Activated CD4-positive, alpha-beta T cell treated with anti-CD3 and anti-CD28 coated beads, Interleukin-2, amount 50 U/mL, for 4 hours (primary cell): Measurements from ENCODE around the gene SERPINH1.
"Not testable (repeated sequence)": the region's sequence is repeated elsewhere in the genome, so short reads cannot be mapped to it uniquely, and the experiment has no call there.

Experiments used
- DNase-seq, 2 experiments: peaks; one replicate each; pipeline ENCODE4 v3.0.0-alpha.2; 2020

The SERPINH1 gene

GRCh38 chr11:75578977-75579376, 16.9 kb downstream of the SERPINH1 start:
- no peak for DNase-seq

GRCh38 chr11:75579841-75580240, 17.8 kb downstream of the SERPINH1 start:
- DNase-seq, result no peak

DNA sequence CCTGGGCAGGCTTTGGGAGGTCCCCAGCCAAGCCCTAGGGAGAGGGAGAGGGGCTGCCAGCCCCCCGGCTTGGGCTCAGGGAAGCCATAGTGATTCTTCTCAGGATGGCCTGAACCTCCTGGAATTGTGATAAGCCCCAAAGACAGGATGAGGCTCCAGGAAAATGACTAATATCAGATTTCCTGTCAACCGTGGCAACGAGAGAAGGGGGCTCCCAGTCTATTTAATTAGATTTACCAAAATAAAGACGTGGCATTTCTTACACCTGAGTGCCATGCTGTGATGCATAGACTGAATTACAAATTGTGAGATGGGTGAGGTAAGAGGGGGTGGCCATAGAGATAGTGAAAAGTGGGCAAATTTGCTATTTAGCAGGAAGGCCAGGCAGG, 20.4 kb downstream of the SERPINH1 start:
- no peak for DNase-seq

DNA sequence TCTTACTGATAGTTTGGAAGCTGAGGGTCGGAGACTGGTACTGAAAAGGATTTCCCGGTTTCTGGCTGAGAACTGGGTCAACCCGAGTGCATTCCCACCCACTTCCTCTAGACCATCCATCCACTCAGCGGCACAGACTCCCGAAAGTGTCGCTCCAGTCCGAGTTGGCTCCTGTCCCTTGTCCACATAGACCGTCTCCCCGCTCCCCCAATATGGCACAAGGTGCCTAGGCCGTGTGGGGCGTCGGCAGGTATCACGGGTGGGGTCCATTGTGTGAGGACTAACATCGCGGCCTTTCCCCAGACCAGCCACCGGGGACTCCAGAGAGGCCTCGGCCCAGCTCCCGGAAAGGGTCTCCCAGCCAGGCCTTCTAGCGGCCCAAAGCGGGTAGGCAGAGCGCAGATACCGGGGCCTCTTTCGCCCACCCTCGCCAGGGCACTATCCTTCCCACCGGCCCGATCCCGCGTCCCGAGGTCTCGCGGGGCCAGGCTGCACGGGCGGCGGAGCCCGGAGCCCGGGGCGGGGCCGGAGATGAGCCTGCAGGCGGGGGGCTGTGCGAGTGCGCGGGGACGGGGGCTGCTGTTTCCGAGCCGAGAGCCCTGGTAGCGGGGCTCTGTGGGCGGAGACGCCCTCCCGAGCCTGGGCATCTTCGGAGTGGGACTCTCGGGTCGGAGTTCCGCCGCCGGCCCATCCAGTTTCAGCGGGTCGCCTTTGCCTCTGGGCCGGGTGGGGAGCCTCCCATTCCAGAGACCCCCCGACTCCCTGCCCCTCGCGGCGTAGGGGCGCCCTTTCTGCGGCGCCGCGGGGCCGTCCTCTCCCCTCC, 21.1 kb downstream of the SERPINH1 start:
- peak; percentile 47 to 53 for DNase-seq

DNA sequence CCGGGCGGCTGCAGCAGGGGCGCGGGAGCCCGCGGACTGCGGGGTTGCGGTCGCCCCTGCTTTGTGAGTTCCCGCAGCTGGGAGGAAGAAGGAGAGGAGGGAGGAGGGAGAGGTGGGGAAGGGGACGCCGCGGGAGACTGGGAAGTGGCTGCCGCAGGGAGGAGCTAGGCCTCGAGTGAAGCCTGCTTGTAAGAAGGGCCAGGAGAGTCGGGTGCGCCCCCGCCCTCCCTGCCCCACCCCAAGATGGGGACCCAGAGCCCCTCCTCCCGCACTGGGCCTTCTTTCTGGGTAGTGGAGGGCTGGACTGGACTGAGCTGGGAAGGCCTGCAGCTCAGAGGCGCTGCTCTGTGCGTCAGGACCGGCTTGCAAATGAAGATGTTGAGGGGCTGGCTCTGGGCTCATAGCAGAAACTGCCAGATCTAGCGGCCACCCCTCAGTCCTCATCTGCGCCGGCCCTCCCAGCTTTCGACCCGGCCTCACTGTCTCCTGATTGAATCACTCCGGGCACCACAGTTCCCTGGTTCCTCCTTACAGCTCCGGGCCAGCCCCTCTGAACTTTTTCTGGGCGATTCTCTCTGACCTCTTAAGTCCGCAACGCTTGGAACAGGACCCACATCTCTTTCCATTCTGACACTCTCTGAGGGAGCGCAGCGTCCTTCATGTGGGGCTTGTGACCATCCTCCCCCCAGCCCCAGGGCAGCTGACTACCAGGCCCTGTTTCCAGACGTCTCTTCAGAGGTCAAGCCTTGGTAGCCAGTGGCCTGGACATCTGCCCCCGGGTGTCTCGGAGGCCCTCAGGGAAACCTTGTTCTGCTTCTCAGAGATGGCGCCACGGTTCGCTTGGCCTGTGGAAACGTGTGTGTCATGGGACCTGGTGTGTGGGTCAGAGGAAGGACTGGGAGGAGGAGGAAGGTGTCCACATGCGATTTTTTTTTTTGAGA, 21.9 kb downstream of the SERPINH1 start:
- DNase-seq, result no peak

DNA sequence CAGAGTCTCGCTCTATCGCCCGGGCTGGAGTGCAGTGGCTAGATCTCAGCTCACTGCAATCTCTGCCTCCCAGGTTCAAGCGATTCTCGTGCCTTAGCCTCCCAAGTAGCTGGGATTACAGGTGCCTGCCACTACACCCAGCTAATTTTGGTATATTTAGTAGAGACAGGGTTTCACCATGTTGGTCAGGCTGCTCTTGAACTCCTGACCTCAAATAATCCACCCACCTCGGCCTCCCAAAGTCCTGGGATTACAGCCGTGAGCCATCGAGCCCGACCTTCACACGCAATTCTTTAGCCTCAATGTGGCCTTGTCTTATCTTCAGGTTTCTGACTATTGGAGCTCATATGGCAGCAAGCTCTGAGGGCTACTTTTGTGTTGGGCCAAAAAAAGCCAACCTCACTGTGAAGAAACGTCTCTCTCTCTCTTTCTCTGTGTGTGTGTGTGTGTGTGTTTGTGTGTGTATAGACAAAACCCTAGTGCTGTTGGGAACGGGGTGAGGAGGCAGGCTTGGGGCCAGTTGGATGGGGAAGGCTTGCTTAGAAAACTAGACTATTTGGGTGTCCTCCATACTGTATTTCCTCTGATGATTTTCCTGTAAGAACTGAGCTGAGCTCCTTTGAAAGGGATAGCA, 22.7 kb downstream of the SERPINH1 start:
- DNase-seq, result not testable (repeated sequence)

- DNase-seq, result no peak
Measured at GRCh38 chr11:75585293-75585670, 23.2 kb downstream of the SERPINH1 start.

- no peak for DNase-seq
Measured at GRCh38 chr11:75586395-75586794, 24.3 kb downstream of the SERPINH1 start.

DNA sequence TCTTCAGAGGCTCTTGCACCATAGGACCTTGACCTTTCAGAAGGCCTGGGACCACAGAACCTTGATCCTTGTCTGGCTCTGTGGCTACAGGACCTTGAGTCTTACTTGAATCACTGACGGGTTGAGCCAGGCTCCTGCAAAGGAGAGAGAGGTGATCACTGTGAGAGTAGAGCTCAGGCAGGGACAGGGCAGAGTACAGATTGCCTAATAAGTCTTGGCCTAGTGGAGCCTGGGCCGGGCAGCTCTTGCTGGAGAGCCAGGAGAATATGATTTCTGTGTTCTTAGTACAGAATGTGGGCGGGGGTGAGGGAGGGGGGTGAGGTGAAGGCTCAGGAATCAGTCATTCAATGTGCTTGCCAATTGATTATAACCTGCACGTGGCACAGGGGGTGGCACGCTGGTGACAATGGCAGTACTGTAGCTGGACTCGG, 26.0 kb downstream of the SERPINH1 start:
- no peak for DNase-seq

DNA sequence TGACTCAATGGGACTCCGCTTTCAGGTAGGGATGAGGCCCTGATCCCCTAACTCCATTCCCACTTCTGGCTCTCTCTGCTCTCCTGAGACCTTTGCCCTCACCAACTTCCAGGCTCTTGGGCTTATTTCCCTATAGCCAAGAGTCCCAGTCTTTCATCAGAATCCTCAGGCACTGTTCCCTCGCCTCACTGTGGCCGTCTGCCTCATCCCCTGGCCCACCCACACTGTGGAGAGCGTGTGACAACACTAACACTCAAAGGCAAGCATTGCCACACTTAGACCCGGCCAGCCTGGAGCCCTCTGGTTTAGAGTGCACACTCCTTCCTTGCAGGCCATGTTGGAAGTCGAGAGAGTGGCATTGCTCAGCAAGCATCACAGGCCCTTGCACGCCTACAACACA, 27.0 kb downstream of the SERPINH1 start:
- no peak for DNase-seq

DNA sequence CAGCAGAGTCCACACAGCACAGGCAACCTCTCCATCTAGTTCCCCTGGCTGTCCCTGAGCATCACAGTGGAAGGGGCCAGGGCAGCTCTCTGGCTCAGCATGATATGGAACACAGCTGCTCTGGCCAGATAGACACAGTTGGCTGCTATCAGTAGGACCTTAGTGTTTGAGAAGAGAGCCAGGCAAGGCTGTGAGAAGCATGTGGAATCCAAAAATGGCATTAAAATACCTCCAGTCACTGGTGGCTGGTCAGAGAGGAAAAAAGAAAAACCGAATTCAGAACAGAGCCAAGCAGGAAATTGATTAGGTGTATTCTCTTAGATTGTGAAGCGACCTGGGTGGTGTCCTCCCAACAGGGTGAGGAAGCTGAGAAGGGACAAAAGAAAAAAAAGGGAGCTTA, 27.9 kb downstream of the SERPINH1 start:
- DNase-seq, result no peak

- no peak for DNase-seq
Measured at GRCh38 chr11:75591371-75591770, 29.3 kb downstream of the SERPINH1 start.

GRCh38 chr11:75591966-75592365, 29.9 kb downstream of the SERPINH1 start:
- DNase-seq, result no peak

DNA sequence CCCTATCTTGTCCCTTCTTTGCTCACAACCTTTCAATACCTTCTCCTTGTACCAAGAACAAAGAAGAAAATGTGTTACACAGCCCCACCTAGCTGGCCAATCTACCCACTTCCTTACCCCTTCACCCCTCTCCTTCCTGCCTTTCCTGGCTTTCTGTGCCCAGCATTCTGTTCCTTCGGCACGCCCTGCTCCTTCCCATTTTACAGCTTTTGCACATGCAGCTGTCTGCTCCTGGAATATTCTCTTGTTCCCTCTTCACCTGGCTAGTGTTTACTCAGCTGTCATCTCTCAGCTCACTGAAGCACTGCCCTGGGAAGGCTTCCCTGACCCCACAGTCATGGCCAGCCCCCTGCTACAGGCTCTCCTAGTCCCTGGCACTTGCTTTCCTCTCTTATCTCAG, 30.7 kb downstream of the SERPINH1 start:
- no peak for DNase-seq

- DNase-seq, result no peak
Measured at GRCh38 chr11:75593286-75593915, 31.3 kb downstream of the SERPINH1 start.

- no peak for DNase-seq
Measured at GRCh38 chr11:75594211-75594610, 32.2 kb downstream of the SERPINH1 start.

DNA sequence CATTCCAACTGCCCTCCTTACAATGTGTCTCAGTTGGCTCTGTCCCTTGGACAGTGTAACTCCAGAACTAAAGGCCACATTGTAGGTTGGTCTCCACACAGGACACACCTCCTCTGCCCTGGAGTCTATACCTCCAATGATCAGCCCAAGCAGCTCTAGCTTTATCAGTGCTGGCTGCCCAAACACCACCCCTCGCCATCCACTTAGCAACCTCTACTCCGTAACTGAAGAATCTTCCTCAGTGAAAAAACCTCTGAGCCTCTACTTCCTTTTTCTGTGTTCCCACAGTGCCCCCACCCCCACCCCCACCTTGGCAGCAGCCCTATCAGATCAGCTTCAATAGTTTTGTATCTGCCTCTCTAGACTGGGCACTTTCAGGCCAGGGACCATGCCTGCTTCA, 33.4 kb downstream of the SERPINH1 start:
- no peak for DNase-seq

DNA sequence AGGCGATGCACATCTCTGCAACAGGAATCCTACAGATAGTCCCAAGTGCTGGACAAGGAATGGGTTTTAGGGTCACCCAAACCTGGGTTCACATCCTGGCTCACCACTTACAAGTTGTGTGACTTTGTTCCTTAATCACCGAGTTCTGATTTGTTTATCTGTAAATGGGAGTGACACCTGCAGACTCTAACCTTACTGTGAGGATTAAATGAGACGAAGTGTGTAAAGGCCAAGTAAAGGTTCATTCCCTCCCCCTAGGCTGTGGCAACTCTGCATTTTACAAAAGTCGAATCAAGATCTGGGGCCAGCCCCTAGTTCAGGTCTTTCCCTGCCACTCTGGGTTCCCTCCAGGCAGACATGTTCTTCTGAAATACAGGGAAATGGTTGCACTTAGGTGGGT, 34.9 kb downstream of the SERPINH1 start:
- DNase-seq, result no peak

- DNase-seq, result no peak
Measured at GRCh38 chr11:75597636-75598035, 35.6 kb downstream of the SERPINH1 start.

- no peak for DNase-seq
Measured at GRCh38 chr11:75598264-75598663, 36.2 kb downstream of the SERPINH1 start.

DNA sequence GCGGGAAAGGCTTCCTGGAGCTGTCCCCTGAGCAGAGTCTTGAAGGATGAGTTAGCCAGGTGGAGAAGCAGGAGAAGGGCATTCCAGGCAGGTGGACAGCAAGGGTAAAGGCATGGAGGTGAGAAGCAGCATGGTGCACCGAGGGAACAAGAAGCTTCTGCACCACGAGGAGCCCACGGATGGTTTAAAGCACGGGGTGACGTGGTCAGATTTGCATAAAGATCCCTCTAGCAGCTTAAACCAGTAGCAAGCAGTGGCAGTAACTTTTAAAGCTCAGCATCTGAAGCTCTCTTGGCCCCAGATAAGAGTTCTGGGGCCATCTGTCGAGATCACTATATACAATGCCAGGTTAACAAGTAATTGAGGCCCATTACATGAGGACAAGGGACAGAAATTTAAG, 36.8 kb downstream of the SERPINH1 start:
- no peak for DNase-seq

DNA sequence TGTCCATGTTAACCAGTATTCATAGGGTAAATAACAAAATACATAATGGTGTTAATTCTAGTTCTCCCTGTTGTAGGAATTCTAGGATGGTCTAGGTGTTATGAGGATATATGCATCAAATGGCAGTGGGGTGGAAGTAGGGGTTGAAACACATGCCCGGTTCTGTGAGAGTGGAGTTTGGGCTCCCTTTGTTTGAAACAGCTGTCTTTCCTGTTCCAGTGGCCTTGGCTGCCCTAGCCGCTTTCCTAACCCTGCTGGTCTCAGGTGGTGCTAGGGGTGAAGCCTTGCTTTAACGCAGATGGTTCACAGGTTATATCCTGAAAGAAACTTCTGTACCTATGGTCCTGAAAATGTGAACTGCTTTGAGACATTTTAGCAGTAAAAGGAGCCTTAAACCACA, 38.3 kb downstream of the SERPINH1 start:
- no peak for DNase-seq

- no peak for DNase-seq
Measured at GRCh38 chr11:75601494-75601893, 39.4 kb downstream of the SERPINH1 start.
